Measurements from ENCODE around the gene NEO1. TPM values are rescaled to one million over a fixed set of nuclear protein-coding genes. Genes with fewer than 3 reads are reported as not detected.
A peak's percentile ranks its signal among the peaks of the same experiment; 100 is the strongest.
"Not testable (repeated sequence)": the region's sequence is repeated elsewhere in the genome, so short reads cannot be mapped to it uniquely, and the experiment has no call there.

Gene NEO1
- total RNA-seq, 1 experiment from 2014 or later: 16.1 TPM

GRCh38 chr15:73258271-73259108 is 206.2 kb downstream of the NEO1 start:
- DNase-seq (ENCODE audit: low read depth): no peak

DNA sequence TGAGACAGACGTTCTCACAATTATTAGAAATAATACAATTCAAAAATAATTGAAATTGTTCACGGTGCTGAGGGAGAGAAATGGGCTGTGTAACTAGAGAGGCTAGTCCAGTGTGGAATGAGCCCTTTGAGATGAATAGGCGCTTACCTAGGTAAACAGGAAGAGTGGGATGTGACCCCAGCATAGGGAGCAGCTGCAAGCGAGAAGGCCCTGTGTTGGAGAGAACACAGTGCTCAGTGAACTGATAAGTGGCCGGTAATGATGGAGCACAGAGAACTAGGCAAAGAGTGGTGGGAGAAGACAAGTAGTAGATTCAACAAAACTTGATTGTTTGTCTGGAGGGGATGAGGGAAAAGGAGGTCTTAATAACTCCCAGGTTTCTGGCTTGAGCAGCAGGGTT is 212.6 kb downstream of the NEO1 start:
- no peak for DNase-seq (ENCODE audit: low read depth)

DNA sequence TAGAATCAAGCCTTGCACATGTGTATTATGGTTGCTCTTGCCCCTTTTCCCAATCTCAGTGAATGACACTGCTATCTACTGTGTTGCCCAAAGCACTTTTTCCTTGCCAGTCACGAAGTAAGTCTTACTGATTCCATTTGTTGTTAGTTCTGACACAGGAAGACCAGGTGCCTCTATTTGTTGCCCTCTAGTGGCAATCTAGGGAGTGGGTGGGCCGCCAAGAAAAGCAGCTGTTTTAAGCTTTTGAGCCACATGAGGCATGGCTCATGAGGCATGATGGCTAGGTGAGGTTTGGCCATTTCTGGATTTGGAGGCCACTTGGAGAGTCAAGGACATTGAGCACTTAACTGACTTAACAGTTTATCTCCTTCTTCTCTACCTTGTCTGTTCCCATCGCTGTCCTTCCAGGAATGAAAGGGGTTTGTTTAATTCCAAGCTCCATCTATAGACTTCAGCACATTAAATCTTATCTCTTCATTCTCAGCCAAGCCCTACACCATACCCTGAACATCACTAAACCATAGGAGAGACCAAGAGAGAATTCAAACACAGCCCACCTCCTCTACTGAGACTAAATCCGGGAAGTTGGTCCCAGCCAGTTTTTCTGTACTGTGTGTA is 213.4 kb downstream of the NEO1 start:
- peak; percentile 50 for DNase-seq (ENCODE audit: low read depth)

- no peak for DNase-seq (ENCODE audit: low read depth)
Measured at GRCh38 chr15:73268457-73268856, 216.2 kb downstream of the NEO1 start.

GRCh38 chr15:73270366-73271097 is 218.3 kb downstream of the NEO1 start:
- no peak for DNase-seq (ENCODE audit: low read depth)

- peak; percentile 59 for DNase-seq (ENCODE audit: low read depth)
Measured at GRCh38 chr15:73273181-73274002, 221.1 kb downstream of the NEO1 start.

GRCh38 chr15:73275862-73276261 is 223.6 kb downstream of the NEO1 start:
- no peak for DNase-seq (ENCODE audit: low read depth)

- no peak for DNase-seq (ENCODE audit: low read depth)
Measured at GRCh38 chr15:73282567-73283365, 230.5 kb downstream of the NEO1 start.

GRCh38 chr15:73283366-73283962 is 231.2 kb downstream of the NEO1 start:
- peak; percentile 44 for DNase-seq (ENCODE audit: low read depth)

- peak; percentile 36 for DNase-seq (ENCODE audit: low read depth)
Measured at GRCh38 chr15:73284090-73284716, 231.9 kb downstream of the NEO1 start.

DNA sequence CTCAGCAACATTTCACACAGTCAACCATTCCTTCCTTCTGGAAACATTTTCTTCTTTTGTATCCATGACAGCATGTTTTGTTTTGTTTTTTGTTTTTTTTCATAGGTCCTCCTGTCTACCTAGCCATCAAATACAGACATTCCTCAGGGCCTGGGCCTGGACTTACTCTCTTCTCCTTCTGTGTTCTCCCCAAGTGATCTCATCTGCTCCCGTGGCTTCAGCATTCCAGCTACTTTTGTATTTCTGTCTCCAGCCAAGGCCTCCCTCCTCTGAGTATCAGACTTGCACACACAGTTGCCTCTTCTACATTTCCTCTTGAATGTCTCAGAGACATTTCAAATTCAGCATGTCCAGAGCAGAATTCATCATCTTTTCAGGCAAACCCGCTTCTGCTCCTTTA is 234.0 kb downstream of the NEO1 start:
- DNase-seq (ENCODE audit: low read depth): no peak

- no peak for DNase-seq (ENCODE audit: low read depth)
Measured at GRCh38 chr15:73287019-73287418, 234.8 kb downstream of the NEO1 start.

- no peak for DNase-seq (ENCODE audit: low read depth)
Measured at GRCh38 chr15:73291441-73291840, 239.2 kb downstream of the NEO1 start.

DNA sequence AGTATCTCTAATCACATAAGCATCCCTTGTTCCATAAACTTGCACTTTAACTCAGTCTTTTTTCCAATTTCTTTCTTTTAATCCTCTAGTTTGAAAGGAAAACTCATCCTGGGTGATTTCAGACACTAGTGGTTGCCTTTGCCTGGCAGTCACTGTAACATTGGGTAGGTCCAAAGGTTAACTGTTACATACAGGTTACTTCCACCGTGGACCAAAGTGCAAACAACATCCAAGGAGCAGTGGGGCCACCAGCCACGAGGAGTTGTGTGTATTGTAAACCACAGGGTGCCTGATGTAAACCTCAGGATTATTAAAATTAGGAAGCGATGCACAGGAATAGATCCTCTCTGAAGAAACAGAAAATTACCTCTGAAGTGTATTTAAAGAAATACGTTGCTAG is 241.5 kb downstream of the NEO1 start:
- no peak for DNase-seq (ENCODE audit: low read depth)

GRCh38 chr15:73295630-73296286 is 243.5 kb downstream of the NEO1 start:
- no peak for DNase-seq (ENCODE audit: low read depth)

GRCh38 chr15:73296609-73297353 is 244.5 kb downstream of the NEO1 start:
- no peak for DNase-seq (ENCODE audit: low read depth)

GRCh38 chr15:73298522-73299245 is 246.4 kb downstream of the NEO1 start:
- no peak for DNase-seq (ENCODE audit: low read depth)

- not testable (repeated sequence) for DNase-seq (ENCODE audit: low read depth)
Measured at GRCh38 chr15:73300286-73300685, 248.0 kb downstream of the NEO1 start.
